Mammary epithelial cell (primary cell): Measurements from ENCODE around the gene BCS1L.

Experiments
- CTCF ChIP-seq, 2 donors: IDR thresholded peaks in 1 of 2; conservative IDR thresholded peaks in 1 of 2; 2 replicates each; pipeline ENCODE4 v1.5.1; 2011 to 2012; ENCODE audit warnings: inconsistent platforms in 2 of 2, low read length in 2 of 2, mild to moderate bottlenecking in 2 of 2, control low read depth in 1 of 2, low read depth in 1 of 2; ENCODE audit not compliant: insufficient read depth in 1 of 2; ENCODE audit errors: extremely low read depth in 1 of 2
- EZH2 ChIP-seq: IDR thresholded peaks from 2 replicates; pipeline ENCODE4 v1.6.1; 2012; ENCODE audit warnings: low read length, inconsistent platforms, borderline replicate concordance

- TF ChIP-seq CTCF (conservative IDR thresholded peaks at IDR 0.05 in 1 of 2, IDR thresholded peaks at IDR 0.05 in 1 of 2; ENCODE audit: extremely low read depth in 1 of 2, insufficient read depth in 1 of 2, low read depth in 1 of 2, low read length in 2 of 2) (no peak), EZH2 (no peak)
Measured at GRCh38 chr2:218659258-218659987, at the start of gene BCS1L, which contains the start of gene ZNF142.
